Subcutaneous adipose tissue (tissue), 4 donors: ENCODE results near the gene NTF3. TPM values are rescaled to one million over a fixed set of nuclear protein-coding genes. Genes with fewer than 3 reads are reported as not detected.

Experiments used
- total RNA-seq, 4 donors: library from RNA; depleted of rRNA; stranded (reverse); fragments of >200 nt; gene quantifications; one replicate each; pipeline ENCODE4 v1.1.0, GENCODE V29; 2016
- TF ChIP-seq, protein P1 (sequence below): fragments of 450-650 bp; IDR thresholded peaks from one replicate; pipeline ENCODE4 v1.5.1; 2016; ENCODE audit warnings: low read depth, mild to moderate bottlenecking, control low read depth, antibody characterized with exemption, moderate library complexity

Gene NTF3
- total RNA-seq, 4 donors from 2014 or later: not detected

DNA sequence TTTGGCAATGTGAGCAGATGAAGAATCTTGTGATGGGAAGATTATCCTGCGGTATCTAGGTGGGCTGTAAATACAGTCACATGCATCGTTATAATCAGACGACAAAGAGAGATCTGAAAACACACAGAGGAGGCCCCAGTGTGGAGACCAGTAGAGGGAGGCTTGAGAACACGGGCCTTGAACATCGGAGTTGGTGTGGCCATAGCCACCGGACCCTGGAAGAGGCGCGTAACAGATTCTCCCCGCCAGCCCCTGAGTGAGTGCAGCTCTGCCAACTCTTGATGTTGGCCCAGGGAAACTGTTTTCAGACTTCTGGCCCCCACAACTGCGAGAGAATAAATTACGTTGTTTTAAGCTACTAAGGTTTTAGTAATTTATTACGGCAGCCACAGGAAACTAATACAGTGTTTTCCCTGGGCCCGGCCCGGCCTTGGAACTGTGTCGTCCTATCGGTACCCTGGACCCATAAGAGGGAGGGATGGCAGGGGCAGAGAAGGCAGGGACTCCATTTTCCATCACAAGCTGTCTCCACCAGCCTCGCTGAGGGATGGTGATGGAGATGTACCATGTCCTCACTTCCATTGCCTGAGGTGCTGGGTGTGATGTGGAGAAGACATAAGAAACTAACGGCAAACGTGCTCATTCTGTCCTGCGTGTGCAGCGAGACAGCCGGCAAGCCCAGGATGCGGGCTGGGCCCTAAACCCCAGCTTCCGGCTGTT, 91.6 kb downstream of the NTF3 start:
- TF ChIP-seq, protein P1, sequence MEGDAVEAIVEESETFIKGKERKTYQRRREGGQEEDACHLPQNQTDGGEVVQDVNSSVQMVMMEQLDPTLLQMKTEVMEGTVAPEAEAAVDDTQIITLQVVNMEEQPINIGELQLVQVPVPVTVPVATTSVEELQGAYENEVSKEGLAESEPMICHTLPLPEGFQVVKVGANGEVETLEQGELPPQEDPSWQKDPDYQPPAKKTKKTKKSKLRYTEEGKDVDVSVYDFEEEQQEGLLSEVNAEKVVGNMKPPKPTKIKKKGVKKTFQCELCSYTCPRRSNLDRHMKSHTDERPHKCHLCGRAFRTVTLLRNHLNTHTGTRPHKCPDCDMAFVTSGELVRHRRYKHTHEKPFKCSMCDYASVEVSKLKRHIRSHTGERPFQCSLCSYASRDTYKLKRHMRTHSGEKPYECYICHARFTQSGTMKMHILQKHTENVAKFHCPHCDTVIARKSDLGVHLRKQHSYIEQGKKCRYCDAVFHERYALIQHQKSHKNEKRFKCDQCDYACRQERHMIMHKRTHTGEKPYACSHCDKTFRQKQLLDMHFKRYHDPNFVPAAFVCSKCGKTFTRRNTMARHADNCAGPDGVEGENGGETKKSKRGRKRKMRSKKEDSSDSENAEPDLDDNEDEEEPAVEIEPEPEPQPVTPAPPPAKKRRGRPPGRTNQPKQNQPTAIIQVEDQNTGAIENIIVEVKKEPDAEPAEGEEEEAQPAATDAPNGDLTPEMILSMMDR: no peak

DNA sequence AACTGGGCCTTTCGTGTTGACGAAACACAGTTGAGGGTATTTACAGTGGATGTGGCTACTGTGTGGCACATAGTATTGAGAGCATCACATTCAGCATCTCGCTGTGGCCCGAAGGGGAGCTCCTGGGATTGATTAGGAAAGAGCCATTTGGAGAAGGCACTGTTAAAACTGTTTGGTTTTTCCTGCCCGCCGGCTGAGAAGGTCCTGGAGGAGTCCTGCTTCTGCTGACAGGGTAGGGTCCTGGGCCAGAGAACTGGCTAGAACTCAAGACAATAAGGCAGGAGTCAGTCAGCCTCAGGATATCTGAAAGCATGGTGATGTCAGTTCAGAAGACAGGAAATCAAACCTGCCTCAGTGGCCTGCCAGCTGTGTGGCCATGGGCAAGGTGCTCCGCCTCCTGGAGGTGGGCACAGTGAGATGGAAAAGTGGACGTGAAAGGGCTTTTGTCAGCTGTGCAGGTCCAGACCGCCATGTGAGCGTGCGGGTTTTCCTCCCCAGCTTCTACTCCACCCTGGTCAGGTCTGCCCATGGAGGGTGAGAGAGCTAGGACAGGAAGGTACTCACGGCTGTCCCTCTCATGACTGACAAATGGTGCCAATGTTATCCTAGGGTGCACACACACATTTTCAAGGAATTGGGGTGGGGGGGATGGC, 92.3 kb downstream of the NTF3 start:
- TF ChIP-seq, protein P1: no peak

DNA sequence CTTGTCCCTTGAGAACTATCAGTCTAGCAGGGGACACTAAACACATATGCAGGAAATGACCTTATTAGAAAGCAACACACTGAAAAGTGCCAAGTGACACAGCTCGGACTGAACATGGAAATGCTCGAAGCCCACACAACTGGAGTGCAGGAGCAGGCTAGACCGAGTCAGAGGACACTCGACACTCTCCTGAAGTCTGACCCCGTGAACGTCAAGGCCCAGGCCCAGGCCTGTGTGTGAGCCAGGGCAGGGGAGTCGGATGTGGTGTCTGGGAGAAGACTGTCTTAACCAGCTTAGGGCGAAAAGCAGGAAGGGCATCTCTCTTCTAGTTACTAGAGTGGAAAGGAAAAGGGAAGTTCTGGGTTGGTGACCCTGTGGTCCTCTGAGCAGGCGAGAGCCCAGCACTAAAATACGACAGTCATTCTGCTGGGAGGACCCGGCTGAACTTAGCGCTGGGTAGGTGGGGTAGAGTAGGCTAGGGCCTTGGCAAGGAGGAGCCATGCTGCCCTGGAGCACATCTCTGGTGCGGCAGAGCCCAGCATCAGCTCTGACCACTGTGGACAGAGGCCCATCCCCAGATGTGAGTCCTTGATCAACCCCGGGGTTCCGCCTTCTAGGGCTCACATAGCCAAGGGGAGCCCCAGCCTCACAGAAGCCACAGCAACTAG, 93.0 kb downstream of the NTF3 start:
- TF ChIP-seq, protein P1: no peak

DNA sequence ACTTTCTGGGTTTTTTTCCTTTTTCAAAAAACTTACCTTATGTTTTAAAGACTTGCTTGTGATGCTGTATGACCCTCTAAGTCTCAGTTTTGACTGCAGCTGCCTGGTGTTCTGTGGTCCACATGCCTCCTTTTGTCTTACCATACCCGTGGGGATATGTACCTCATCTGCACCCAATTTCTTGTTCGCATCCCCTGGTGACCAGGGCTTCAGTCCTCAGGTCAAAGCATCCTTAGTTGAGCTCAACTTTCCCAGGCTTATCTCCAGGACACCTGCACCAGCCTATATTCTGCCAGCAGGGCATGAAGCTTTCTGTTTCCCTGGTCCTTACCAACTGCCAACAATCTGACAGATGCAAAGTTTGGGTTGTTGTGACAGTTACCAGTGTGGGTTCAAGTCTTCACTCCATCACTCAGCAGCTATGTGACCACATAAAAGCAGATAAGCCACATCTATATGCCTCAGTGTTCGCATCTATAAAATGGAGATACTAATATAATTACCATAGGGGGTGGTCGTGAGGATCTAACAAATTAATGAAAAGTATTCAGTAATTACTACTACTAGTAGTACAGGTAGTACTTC, 94.0 kb downstream of the NTF3 start:
- TF ChIP-seq, protein P1: no peak

DNA sequence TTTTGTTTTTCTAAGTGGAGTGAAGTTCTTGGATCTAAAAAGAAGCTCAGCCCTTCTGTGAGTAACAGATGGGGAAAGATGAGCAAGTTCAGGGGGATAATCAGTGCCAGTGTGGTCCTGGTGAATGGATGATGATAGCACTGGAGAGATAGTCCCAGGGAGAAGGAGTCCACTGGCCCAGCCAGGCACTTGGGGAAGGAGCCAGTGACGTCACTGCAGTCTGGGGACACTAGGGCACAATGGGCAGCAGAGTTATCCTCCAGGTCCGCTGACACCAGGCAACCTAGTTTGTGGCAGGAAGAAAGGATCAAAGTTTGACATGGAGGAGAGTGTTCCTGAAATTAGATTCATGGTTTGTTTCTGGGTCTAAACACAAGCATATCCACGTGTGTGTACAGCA, 101.5 kb downstream of the NTF3 start:
- TF ChIP-seq, protein P1: no peak

DNA sequence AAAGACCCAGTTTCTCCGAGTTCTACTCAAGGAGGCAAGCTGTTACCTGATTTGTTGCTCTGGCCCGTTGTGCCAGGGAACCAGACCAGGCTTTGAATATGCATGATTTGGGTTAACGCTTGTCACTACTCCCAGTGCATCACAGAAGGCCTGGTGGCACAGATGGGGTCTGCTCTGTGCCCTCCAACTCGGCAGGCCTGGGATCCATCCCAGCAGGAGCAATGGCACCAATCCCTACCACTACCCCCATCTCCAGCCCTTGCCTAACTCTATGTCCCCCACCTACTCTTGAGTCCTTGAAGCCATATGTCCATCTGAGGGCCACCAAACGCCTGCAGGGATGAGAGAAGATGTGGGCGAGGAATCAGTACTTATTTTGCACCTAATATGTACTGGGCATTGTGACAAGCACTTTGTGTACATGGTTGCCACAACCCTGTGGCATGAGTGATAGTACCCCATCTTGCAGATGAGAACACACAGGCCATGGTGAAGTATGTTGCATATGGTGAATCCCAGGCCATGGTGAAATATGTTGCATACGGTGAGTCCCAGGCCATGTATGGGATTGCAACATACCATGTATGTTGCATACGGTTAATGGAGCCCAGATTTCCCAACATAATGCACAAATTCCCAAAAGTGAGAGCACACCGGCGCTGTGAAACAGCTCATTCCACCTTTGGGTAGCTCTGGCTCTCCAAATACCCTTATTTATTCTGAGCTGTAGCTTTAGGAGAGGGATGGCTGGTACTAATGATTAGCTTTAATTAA, 102.7 kb downstream of the NTF3 start:
- TF ChIP-seq, protein P1: no peak
